ENCODE results near the gene ANO3.

GRCh38 chr11:26287067-26287518 lies 44.8 kb upstream of the ANO3 start:
- no peak for TF ChIP-seq CTCF (IDR thresholded peaks at IDR 0.05)
- TF ChIP-seq POLR2A (IDR thresholded peaks at IDR 0.05): no peak
